ENCODE data around the gene SIRT7. TPM values are rescaled to one million over a fixed set of nuclear protein-coding genes. Genes with fewer than 3 reads are reported as not detected.

The SIRT7 gene
- total and polyA plus RNA-seq, 4 experiments from 2014 or later, result 31.5 to 91.9 (median 66.4) TPM

GRCh38 chr17:81942167-81942553 is 24.2 kb upstream of the SIRT7 start:
- DNase-seq, result no peak
- ChIA-PET CTCF (ENCODE audit: partially characterized antibody) (interaction anchor here (1.4 kb wide), 1 partner anchor 17 kb away, joined by 3 read pairs; no protein-coding TSS in a partner anchor), POLR2A (ENCODE audit: partially characterized antibody) (no interaction called here)
- H3K4me3 ChIP-seq (ENCODE audit: low read length in 2 of 2), result no peak overlapping the region
- H3K4me1 Mint-ChIP-seq, result peaks cover 0 to 5% (median 0%) of the 10 kb centered on the region in 4 donors
- no peak overlapping the region for H3K27ac Mint-ChIP-seq
- no peaks in the 10 kb centered on the region for H3K9me3 Mint-ChIP-seq
- H3K36me3 Mint-ChIP-seq, result no peaks in the 10 kb centered on the region
- H3K27ac ChIP-seq (ENCODE audit: low read depth, low read length), result no peak overlapping the region
- no peak overlapping the region for H3K4me3 Mint-ChIP-seq
- H3K36me3 ChIP-seq (ENCODE audit: insufficient read depth, low read length), result no peaks in the 10 kb centered on the region
- no peaks in the 10 kb centered on the region for H3K27me3 ChIP-seq (ENCODE audit: insufficient read depth, low read length)
- peaks cover 4% of the 10 kb centered on the region for H3K4me1 ChIP-seq (ENCODE audit: insufficient read depth, low read length)
- H3K9me3 ChIP-seq (ENCODE audit: control insufficient read depth in 1 of 2, low read length in 2 of 2), result no peaks in the 10 kb centered on the region
- intact Hi-C loops (cut with micrococcal nuclease), result no loop called here
- peaks cover 2 to 5% of the 10 kb centered on the region in 2 donors for H3K27me3 Mint-ChIP-seq

GRCh38 chr17:81941484-81942166 is 23.6 kb upstream of the SIRT7 start:
- H3K27ac Mint-ChIP-seq, result no peak overlapping the region
- peaks cover 0 to 7% (median 0%) of the 10 kb centered on the region in 4 donors for H3K4me1 Mint-ChIP-seq
- H3K27ac ChIP-seq (ENCODE audit: low read depth, low read length), result no peak overlapping the region
- ChIA-PET POLR2A (ENCODE audit: partially characterized antibody) (no interaction called here), CTCF (ENCODE audit: partially characterized antibody) (interaction anchor here (1.4 kb wide), 1 partner anchor 18 kb away, joined by 3 read pairs; no protein-coding TSS in a partner anchor)
- no peaks in the 10 kb centered on the region for H3K36me3 ChIP-seq (ENCODE audit: insufficient read depth, low read length)
- peaks cover 2 to 5% of the 10 kb centered on the region in 2 donors for H3K27me3 Mint-ChIP-seq
- H3K4me1 ChIP-seq (ENCODE audit: insufficient read depth, low read length), result peaks cover 7% of the 10 kb centered on the region
- no peaks in the 10 kb centered on the region for H3K27me3 ChIP-seq (ENCODE audit: insufficient read depth, low read length)
- H3K9me3 ChIP-seq (ENCODE audit: control insufficient read depth in 1 of 2, low read length in 2 of 2), result no peaks in the 10 kb centered on the region
- intact Hi-C loops (cut with micrococcal nuclease), result no loop called here
- H3K4me3 ChIP-seq (ENCODE audit: low read length in 2 of 2), result no peak overlapping the region
- H3K36me3 Mint-ChIP-seq, result no peaks in the 10 kb centered on the region
- no peak for DNase-seq
- H3K4me3 Mint-ChIP-seq, result no peak overlapping the region
- no peaks in the 10 kb centered on the region for H3K9me3 Mint-ChIP-seq

- H3K27me3 Mint-ChIP-seq, result peaks cover 2 to 5% of the 10 kb centered on the region in 2 donors
- intact Hi-C loops (cut with micrococcal nuclease), result no loop called here
- DNase-seq, result no peak
- no peak overlapping the region for H3K4me3 ChIP-seq (ENCODE audit: low read length in 2 of 2)
- ChIA-PET POLR2A (ENCODE audit: partially characterized antibody) (no interaction called here), CTCF (ENCODE audit: partially characterized antibody) (interaction anchor here (1.4 kb wide), 1 partner anchor 19 kb away, joined by 3 read pairs; no protein-coding TSS in a partner anchor)
- no peaks in the 10 kb centered on the region for H3K9me3 Mint-ChIP-seq
- H3K4me3 Mint-ChIP-seq, result no peak overlapping the region
- H3K9me3 ChIP-seq (ENCODE audit: control insufficient read depth in 1 of 2, low read length in 2 of 2), result no peaks in the 10 kb centered on the region
- H3K27ac ChIP-seq (ENCODE audit: low read depth, low read length), result no peak overlapping the region
- H3K4me1 ChIP-seq (ENCODE audit: insufficient read depth, low read length), result peaks cover 9% of the 10 kb centered on the region
- no peaks in the 10 kb centered on the region for H3K36me3 Mint-ChIP-seq
- H3K36me3 ChIP-seq (ENCODE audit: insufficient read depth, low read length), result no peaks in the 10 kb centered on the region
- H3K4me1 Mint-ChIP-seq, result peaks cover 0 to 13% (median 1%) of the 10 kb centered on the region in 4 donors
- H3K27me3 ChIP-seq (ENCODE audit: insufficient read depth, low read length), result no peaks in the 10 kb centered on the region
- no peak overlapping the region for H3K27ac Mint-ChIP-seq
Observed at GRCh38 chr17:81940538-81941483, 22.8 kb upstream of the SIRT7 start.

GRCh38 chr17:81939881-81940385 is 22.0 kb upstream of the SIRT7 start:
- peaks cover 9% of the 10 kb centered on the region for H3K4me1 ChIP-seq (ENCODE audit: insufficient read depth, low read length)
- POLR2A ChIA-PET (ENCODE audit: partially characterized antibody), result no interaction called here
- no peaks in the 10 kb centered on the region for H3K9me3 ChIP-seq (ENCODE audit: control insufficient read depth in 1 of 2, low read length in 2 of 2)
- Mint-ChIP-seq H3K9me3 (no peaks in the 10 kb centered on the region), H3K4me1 (peaks cover 0 to 16% (median 3%) of the 10 kb centered on the region in 4 donors), H3K27me3 (peaks cover 2 to 5% of the 10 kb centered on the region in 2 donors), H3K4me3 (no peak overlapping the region), H3K27ac (no peak overlapping the region), H3K36me3 (no peaks in the 10 kb centered on the region)
- intact Hi-C loops (cut with micrococcal nuclease), result no loop called here
- no peak overlapping the region for H3K27ac ChIP-seq (ENCODE audit: low read depth, low read length)
- CTCF ChIA-PET (ENCODE audit: partially characterized antibody), result no interaction called here
- H3K36me3 ChIP-seq (ENCODE audit: insufficient read depth, low read length), result no peaks in the 10 kb centered on the region
- no peak for DNase-seq
- H3K4me3 ChIP-seq (ENCODE audit: low read length in 2 of 2), result no peak overlapping the region
- H3K27me3 ChIP-seq (ENCODE audit: insufficient read depth, low read length), result no peaks in the 10 kb centered on the region

GRCh38 chr17:81939218-81939617 is 21.2 kb upstream of the SIRT7 start:
- H3K36me3 ChIP-seq (ENCODE audit: insufficient read depth, low read length), result no peaks in the 10 kb centered on the region
- peaks cover 9% of the 10 kb centered on the region for H3K4me1 ChIP-seq (ENCODE audit: insufficient read depth, low read length)
- no peak overlapping the region for H3K27ac ChIP-seq (ENCODE audit: low read depth, low read length)
- no peak for DNase-seq
- Mint-ChIP-seq H3K9me3 (no peaks in the 10 kb centered on the region), H3K27me3 (peaks cover 2 to 5% of the 10 kb centered on the region in 2 donors), H3K36me3 (no peaks in the 10 kb centered on the region), H3K27ac (no peak overlapping the region), H3K4me3 (peak overlapping the region in 1 of 8 donors; percentile 46), H3K4me1 (peaks cover 0 to 16% (median 3%) of the 10 kb centered on the region in 4 donors)
- ChIA-PET POLR2A (ENCODE audit: partially characterized antibody) (no interaction called here), CTCF (ENCODE audit: partially characterized antibody) (no interaction called here)
- intact Hi-C loops (cut with micrococcal nuclease), result no loop called here
- no peaks in the 10 kb centered on the region for H3K27me3 ChIP-seq (ENCODE audit: insufficient read depth, low read length)
- no peak overlapping the region for H3K4me3 ChIP-seq (ENCODE audit: low read length in 2 of 2)
- H3K9me3 ChIP-seq (ENCODE audit: control insufficient read depth in 1 of 2, low read length in 2 of 2), result no peaks in the 10 kb centered on the region

- ChIA-PET CTCF (ENCODE audit: partially characterized antibody) (no interaction called here), POLR2A (ENCODE audit: partially characterized antibody) (interaction anchor here (3.3 kb wide), 1 partner anchor 9 kb away, joined by 17 read pairs; the partner anchor contains the start of gene MAFG)
- Histone ChIP-seq H3K9me3 (ENCODE audit: control insufficient read depth in 1 of 2, low read length in 2 of 2) (no peaks in the 10 kb centered on the region), H3K36me3 (ENCODE audit: insufficient read depth, low read length) (no peaks in the 10 kb centered on the region), H3K27me3 (ENCODE audit: insufficient read depth, low read length) (no peaks in the 10 kb centered on the region), H3K4me3 (ENCODE audit: low read length in 2 of 2) (no peak overlapping the region), H3K4me1 (ENCODE audit: insufficient read depth, low read length) (peaks cover 9% of the 10 kb centered on the region), H3K27ac (ENCODE audit: low read depth, low read length) (no peak overlapping the region)
- H3K27me3 Mint-ChIP-seq, result peaks cover 5 to 11% of the 10 kb centered on the region in 2 donors
- peak overlapping the region in 6 of 8 donors; percentile 29 to 64 (median 49) for H3K4me3 Mint-ChIP-seq
- DNase-seq, result no peak
- peaks cover 0 to 16% (median 3%) of the 10 kb centered on the region in 4 donors for H3K4me1 Mint-ChIP-seq
- H3K27ac Mint-ChIP-seq, result peak overlapping the region in 2 of 7 donors; percentile 74 to 78
- H3K9me3 Mint-ChIP-seq, result no peaks in the 10 kb centered on the region
- intact Hi-C loops (cut with micrococcal nuclease), result no loop called here
- no peaks in the 10 kb centered on the region for H3K36me3 Mint-ChIP-seq
Observed at GRCh38 chr17:81935709-81936084, 17.7 kb upstream of the SIRT7 start.
